ENCODE data around the gene C9orf78. TPM values are rescaled to one million over a fixed set of nuclear protein-coding genes. Genes with fewer than 3 reads are reported as not detected.

The C9orf78 gene
- total RNA-seq, 4 donors from 2014 or later = 30.2 to 42.2 (median 36.2) TPM

GRCh38 chr9:129879991-129880653 lies 45.0 kb upstream of the C9orf78 start:
- no peak overlapping the region for H3K4me3 ChIP-seq
- no peak for DNase-seq
- H3K36me3 ChIP-seq = peaks cover 0 to 40% (median 0%) of the 10 kb centered on the region in 3 donors
- no peaks in the 10 kb centered on the region for H3K9me3 ChIP-seq
- TF ChIP-seq, protein P1, sequence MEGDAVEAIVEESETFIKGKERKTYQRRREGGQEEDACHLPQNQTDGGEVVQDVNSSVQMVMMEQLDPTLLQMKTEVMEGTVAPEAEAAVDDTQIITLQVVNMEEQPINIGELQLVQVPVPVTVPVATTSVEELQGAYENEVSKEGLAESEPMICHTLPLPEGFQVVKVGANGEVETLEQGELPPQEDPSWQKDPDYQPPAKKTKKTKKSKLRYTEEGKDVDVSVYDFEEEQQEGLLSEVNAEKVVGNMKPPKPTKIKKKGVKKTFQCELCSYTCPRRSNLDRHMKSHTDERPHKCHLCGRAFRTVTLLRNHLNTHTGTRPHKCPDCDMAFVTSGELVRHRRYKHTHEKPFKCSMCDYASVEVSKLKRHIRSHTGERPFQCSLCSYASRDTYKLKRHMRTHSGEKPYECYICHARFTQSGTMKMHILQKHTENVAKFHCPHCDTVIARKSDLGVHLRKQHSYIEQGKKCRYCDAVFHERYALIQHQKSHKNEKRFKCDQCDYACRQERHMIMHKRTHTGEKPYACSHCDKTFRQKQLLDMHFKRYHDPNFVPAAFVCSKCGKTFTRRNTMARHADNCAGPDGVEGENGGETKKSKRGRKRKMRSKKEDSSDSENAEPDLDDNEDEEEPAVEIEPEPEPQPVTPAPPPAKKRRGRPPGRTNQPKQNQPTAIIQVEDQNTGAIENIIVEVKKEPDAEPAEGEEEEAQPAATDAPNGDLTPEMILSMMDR (IDR thresholded peaks at IDR 0.05) = no peak
- no peak for TF ChIP-seq POLR2A (IDR thresholded peaks at IDR 0.05)
- H3K27ac ChIP-seq = peak overlapping the region in 1 of 4 donors; percentile 58
- no peaks in the 10 kb centered on the region for H3K27me3 ChIP-seq
- peaks cover 5 to 16% (median 8%) of the 10 kb centered on the region in 4 donors for H3K4me1 ChIP-seq

DNA sequence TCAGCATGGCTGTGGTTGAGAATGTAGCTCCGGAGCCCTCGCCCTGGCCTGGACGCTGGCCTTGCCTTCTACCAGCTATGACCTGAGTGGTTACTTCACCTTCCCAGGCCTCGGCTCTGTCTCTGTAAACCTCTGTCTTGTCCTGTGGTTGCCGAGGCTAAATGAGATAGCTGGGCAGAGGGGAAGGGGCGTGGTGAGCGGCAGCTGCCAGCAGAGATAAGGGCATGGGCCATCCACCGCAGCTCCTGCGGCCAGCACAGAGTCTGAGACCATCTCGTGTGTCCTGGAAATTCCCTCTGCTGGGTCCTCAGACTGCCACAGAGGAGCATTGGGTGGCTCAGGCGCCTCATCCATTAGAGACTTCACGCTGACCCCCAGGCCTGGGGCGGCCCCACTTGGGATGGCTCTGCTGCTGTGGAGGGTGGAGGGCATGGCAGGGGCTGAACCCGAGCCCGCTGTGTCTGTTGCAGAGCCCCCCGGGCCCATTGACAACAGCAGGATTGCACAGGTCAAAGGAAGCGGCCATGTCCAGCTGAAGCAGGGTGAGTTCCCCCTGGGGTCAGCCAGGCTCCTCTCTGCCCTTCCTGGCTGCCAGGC lies 44.1 kb upstream of the C9orf78 start:
- DNase-seq = no peak
- Histone ChIP-seq H3K27me3 (no peaks in the 10 kb centered on the region), H3K4me3 (no peak overlapping the region), H3K9me3 (no peaks in the 10 kb centered on the region), H3K4me1 (peaks cover 0 to 7% (median 6%) of the 10 kb centered on the region in 4 donors), H3K27ac (no peak overlapping the region), H3K36me3 (peaks cover 0 to 49% (median 0%) of the 10 kb centered on the region in 3 donors)
- TF ChIP-seq, protein P1 (IDR thresholded peaks at IDR 0.05) = no peak
- TF ChIP-seq POLR2A (IDR thresholded peaks at IDR 0.05) = no peak

- no peak for DNase-seq
- no peaks in the 10 kb centered on the region for H3K27me3 ChIP-seq
- no peaks in the 10 kb centered on the region for H3K9me3 ChIP-seq
- TF ChIP-seq, protein P1 (IDR thresholded peaks at IDR 0.05) = no peak
- no peak for TF ChIP-seq POLR2A (IDR thresholded peaks at IDR 0.05)
- H3K4me3 ChIP-seq = no peak overlapping the region
- H3K27ac ChIP-seq = no peak overlapping the region
- no peaks in the 10 kb centered on the region for H3K4me1 ChIP-seq
- peaks cover 0 to 58% (median 0%) of the 10 kb centered on the region in 3 donors for H3K36me3 ChIP-seq
Observed at GRCh38 chr9:129878291-129878690, 43.2 kb upstream of the C9orf78 start.

GRCh38 chr9:129876815-129877214 lies 41.7 kb upstream of the C9orf78 start:
- no peak for DNase-seq
- Histone ChIP-seq H3K27ac (no peak overlapping the region), H3K36me3 (peaks cover 0 to 60% (median 0%) of the 10 kb centered on the region in 3 donors), H3K9me3 (no peaks in the 10 kb centered on the region), H3K27me3 (no peaks in the 10 kb centered on the region), H3K4me3 (no peak overlapping the region), H3K4me1 (no peaks in the 10 kb centered on the region)
- TF ChIP-seq, protein P1 (IDR thresholded peaks at IDR 0.05) = no peak
- no peak for TF ChIP-seq POLR2A (IDR thresholded peaks at IDR 0.05)

GRCh38 chr9:129875687-129876395 lies 40.8 kb upstream of the C9orf78 start:
- no peak overlapping the region for H3K27ac ChIP-seq
- no peaks in the 10 kb centered on the region for H3K4me1 ChIP-seq
- H3K27me3 ChIP-seq = no peaks in the 10 kb centered on the region
- H3K36me3 ChIP-seq = peaks cover 0 to 51% (median 0%) of the 10 kb centered on the region in 3 donors
- TF ChIP-seq, protein P1 (IDR thresholded peaks at IDR 0.05) = no peak
- no peak for TF ChIP-seq POLR2A (IDR thresholded peaks at IDR 0.05)
- no peak for DNase-seq
- H3K9me3 ChIP-seq = no peaks in the 10 kb centered on the region
- no peak overlapping the region for H3K4me3 ChIP-seq

All from Peyer's patch (tissue), 4 donors.